Eye (tissue), 1 donor: ENCODE data around the gene MCOLN2.
A peak's percentile ranks its signal among the peaks of the same experiment; 100 is the strongest.
"Not testable (repeated sequence)": the region's sequence is repeated elsewhere in the genome, so short reads cannot be mapped to it uniquely, and the experiment has no call there.

ENCODE experiments used
- DNase-seq: peaks from one replicate; pipeline ENCODE4 v3.0.0-alpha.2; 2015

MCOLN2 gene

GRCh38 chr1:84996846-84997666 lies at the start of gene MCOLN2:
MCOLN2 (minus strand) TSS chr1:84997113; CDS start chr1:84996872, 241 bp downstream.
- DNase-seq, result peak; percentile 70

- no peak for DNase-seq
Measured at GRCh38 chr1:85042413-85042812, 45.5 kb upstream of the MCOLN2 start.

DNA sequence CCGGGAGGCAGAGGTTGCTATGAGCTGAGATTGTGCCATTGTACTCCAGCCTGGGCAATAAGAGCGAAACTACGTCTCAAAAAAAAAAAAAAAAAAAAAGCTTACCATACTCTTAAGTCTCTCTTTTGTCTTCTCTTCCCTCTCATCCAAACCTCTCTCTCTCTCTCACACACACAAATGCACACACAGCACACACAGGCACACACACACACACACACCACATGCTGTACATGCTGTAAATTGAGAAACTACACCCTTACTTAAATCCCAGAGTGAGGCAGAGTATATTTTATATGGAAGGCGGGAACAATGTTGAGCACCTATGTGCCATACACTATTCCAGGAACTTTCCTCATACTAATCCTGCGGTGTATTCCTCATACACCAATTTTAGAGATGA lies 44.9 kb upstream of the MCOLN2 start:
- no peak for DNase-seq

GRCh38 chr1:85033221-85033620 lies 36.3 kb upstream of the MCOLN2 start:
- DNase-seq, result no peak

DNA sequence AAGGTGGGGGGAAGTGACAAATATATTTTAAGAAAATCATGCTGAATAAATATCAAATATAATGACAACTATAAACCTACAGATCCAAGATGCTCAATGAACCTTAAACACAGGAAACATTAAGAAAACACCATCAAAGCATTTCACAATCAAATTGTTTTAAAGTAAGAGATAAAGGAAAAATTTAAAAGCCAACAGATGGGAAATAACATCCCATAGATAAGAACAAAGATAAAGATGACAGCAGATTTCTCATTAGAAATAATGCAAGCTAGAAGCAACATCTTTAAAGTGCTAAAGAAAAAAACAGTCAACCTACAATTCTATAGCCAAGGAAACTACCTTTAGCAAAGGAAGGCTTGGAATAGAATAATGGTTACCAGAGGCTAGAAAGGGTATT lies 33.6 kb upstream of the MCOLN2 start:
- DNase-seq, result no peak

GRCh38 chr1:85028151-85028550 lies 31.2 kb upstream of the MCOLN2 start:
- DNase-seq, result no peak

DNA sequence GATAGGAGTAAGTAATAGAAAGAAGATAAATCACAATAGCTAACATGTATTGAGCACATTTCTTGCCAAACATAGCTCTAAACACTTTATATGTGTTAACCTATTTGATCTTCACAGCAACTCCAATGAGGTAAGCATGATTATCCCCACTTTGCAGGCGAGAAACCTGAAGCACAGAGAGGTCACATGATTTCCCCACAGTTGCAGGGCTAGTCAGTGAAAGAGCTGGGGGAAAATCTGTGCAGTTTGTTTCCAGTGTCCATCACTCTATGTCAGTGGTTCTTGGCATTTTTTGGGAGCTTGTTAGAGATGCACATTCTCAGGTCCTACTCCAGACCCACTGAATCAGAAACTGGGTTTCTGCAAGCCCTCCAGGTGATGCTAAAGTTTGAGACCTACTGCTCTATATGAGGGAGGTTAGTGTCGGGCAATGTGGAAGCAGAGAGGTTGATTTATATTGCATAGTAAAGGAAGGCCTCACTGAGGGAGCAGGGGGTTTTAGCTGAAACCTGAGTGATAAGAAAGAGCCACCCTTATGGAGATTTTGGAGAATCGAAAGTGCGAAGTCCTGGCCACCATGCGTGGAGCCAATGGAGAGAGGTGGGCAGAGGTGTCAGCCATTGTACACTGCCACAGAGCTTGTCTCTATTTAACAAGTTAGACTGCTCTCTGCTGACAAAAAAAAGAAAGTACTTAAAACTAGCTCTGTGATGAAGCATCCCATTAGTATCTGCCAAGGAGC lies 30.5 kb upstream of the MCOLN2 start:
- no peak for DNase-seq

DNA sequence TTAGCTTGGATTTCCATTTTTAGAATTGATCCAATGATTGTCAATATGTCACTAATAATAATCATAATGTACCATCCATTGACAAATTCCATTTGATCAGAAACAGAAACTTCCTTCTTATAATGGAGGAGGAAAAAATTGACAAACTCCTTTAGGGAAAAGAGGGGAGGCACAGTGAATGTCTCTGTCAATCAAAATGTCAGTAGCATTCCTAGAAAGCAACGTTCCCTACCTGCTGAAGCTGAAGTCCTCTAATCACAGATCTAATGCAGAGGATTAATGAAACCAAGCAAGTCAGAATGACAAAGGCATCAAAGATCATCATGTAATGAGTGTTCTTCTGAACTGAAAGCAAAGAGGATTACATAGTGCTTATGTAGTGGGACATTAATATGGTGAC lies 29.0 kb upstream of the MCOLN2 start:
- no peak for DNase-seq

GRCh38 chr1:85024736-85025135 lies 27.8 kb upstream of the MCOLN2 start:
- DNase-seq, result no peak

DNA sequence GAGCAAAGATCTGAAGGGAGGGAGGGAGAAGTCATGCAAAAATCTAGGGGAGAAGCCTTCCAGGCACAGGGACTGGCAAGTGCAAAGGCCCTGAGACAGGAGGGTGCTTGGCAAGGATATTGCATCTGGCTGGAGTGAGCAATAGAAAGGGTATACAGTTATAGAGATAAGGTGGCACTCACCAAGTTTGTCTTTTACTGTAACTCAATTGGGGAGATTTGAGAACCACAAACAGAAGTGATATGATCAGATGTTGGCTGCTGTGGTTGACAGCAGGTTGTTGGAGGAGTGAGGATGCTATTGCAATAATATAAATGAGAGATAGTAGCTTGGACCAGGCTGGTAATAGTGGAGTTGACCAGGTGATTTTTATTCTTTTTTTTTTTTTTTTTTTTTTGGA lies 25.8 kb upstream of the MCOLN2 start:
- no peak for DNase-seq

GRCh38 chr1:85019994-85020393 lies 23.1 kb upstream of the MCOLN2 start:
- DNase-seq, result peak; percentile 45

DNA sequence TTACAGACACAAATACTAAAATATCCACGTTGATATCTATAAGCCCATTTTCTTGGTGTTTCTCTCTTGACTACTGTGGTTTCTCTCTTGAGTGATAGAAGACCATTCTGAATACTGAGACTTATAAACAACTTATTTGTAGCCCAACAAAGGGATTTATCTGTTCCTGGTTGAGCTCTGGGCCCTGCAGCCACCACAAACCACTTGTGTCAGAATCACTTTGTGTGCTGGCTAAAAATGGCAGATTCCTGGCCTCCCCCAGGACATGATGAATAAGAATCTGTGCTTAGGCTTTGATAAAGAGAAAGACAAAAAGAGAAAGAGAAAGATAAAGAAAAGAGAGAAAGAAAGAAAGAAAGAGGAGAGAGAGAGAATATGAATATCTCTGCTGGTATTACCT lies 18.9 kb upstream of the MCOLN2 start:
- DNase-seq, result no peak

GRCh38 chr1:85005641-85006040 lies 8.7 kb upstream of the MCOLN2 start:
- not testable (repeated sequence) for DNase-seq

DNA sequence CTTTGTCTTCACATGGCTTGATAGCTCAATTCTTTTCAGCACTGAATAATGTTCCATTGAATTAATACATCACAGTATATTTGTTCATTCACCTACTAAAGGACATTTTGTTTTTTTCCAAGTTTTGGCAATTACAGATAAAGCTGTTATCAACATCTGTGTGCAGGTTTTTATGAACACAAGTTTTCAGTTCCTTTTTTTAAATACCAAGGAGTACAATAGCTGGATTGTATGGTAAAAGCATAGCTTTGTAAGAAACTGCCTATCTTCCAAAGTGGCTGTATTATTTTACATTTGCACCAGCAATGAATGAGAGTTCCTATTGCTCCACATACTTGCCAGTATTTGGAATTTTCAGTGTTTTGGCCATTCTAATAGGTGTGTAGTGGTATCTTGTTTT lies 4.8 kb upstream of the MCOLN2 start:
- no peak for DNase-seq

DNA sequence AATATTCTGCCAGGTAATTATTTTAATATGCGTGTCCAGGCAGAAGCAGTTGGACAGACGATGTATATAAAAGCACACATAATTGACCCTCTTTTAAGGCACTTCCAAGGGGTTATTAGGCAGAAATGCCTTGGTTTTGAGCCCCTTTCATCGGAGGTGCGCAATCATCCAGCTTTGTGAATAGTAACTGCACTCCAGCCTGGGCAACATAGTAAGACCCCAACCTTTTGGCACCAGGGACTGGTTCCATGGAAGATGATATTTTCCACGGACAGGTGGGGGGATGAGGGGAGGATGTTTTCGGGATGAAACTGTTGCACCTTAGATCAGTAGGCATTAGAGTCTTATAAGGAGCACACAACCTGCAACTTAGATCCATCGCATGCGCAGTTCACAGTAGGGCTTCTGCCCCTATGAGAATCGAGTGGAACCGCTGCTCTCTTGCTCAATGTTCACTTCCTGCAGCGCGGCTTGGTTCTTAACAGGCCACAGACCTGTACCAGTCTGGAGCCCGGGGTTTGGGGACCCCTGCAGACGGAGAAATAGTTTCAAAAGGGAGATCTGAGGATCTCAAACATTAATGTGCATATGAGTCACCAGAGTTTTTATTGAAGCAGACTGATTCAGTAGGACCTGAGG lies 1.8 kb upstream of the MCOLN2 start:
- peak; percentile 25 for DNase-seq

DNA sequence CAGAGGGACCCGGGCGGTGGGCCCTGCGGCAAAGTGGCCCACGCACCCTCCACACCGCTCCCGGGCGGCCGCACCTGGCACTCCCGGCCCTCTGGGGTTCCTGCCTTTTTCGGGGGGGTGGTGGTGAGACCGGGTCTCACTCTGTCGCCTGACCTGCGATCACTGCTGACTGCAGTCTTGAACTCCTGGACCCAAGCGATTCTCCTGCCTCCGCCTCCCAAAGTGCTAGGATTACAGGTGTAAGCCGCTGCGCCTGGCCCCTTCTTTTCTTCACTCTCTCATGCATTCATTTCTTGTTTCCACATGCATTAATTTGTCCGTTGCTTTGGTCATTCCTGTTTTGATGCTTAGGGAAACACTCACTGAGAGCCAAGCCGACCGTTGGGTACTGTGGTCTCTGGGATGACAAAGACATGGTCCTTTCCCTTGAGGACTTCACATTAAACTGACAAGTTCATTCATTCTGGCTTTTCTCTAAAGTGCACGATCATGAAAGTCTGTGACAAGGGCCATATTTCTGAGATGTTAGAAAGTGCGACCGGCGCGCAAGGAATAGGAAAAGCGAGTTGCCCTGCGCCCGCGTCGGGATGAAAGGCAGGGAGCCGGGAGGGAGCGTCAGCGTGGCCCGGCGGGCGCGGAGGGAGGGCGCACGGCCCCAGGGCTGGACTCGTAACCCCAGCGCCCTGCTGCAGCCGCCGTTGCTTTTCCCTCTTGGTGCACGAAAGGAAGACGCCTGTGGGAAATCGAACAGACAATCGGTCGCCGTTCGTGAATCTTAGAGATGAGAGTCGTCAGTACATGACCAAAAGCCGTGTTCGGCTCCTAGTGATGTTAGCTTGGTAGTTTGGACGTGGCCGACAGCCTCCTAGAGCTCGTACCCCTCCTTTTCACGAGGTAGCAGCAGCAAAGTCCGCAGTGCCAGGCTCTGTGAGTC lies 1.0 kb upstream of the MCOLN2 start:
- DNase-seq, result peak; percentile 76

DNA sequence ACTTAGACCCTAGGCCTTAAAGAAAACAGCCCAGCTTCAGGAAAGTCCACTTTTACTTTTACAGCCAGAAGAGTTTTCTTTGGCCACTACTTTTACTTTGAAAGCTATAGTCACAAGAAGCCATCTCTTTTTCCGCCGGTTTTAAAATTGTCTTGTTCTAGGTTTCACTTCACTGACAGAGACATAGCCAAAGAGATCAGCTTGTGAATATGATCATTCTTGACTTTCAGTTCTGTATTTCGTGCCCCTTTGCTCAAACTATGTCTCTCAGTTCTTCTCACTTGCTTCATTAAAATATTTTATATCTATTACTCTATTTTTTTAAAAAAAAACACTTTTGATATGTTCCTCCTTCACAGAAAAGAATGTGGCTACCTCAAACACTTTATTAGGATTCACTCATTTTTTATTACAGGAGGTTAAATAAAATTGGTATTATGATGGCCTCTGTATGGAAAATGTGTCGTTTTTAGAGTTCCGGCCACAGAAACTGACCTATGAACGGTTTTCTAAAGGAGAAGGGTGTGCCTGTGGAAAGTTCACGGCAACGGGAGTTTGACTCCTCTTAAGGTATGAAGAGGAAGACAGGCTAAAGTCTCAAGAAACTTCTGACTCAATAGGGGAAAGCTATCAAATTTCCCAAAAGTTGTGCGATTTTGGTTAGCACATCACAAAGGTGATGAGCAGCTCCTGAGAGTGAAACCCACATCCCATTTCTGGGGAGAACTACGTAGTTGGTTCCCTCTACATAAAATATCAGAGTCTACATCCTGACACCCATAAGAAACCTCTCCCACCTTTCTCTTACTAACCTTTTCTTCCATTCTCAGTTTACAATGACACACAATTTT lies 1.2 kb downstream of the MCOLN2 start:
- no peak for DNase-seq

GRCh38 chr1:84991097-84991920 lies 5.6 kb downstream of the MCOLN2 start:
- DNase-seq, result no peak

DNA sequence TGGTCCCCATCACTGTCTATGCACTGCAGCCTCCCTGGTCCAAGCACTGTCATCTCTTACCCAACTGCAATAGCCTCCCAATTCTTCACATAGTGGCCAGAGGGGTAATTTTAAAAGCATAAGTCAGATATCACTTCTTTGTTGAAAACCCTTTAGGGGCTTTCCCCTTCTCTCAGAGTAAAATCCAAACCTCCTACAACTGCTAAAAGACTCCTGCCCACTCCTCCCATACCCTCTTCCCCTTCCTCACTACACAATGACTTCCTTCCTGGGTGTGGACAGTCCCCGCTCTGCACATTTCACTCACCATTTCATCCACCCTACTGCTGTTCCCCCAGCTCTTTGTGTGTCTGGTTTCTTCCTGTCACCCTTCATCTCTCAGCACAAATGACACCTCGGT lies 8.3 kb downstream of the MCOLN2 start:
- no peak for DNase-seq

- not testable (repeated sequence) for DNase-seq
Measured at GRCh38 chr1:84986561-84986960, 10.4 kb downstream of the MCOLN2 start.

- no peak for DNase-seq
Measured at GRCh38 chr1:84985365-84985764, 11.5 kb downstream of the MCOLN2 start.
